ENCODE data around the gene MEP1B. TPM values are rescaled to one million over a fixed set of nuclear protein-coding genes. Genes with fewer than 3 reads are reported as not detected.

The MEP1B gene
- total and polyA plus RNA-seq, 10 donors = 0.26 to 0.27 TPM; not detected in 8

DNA sequence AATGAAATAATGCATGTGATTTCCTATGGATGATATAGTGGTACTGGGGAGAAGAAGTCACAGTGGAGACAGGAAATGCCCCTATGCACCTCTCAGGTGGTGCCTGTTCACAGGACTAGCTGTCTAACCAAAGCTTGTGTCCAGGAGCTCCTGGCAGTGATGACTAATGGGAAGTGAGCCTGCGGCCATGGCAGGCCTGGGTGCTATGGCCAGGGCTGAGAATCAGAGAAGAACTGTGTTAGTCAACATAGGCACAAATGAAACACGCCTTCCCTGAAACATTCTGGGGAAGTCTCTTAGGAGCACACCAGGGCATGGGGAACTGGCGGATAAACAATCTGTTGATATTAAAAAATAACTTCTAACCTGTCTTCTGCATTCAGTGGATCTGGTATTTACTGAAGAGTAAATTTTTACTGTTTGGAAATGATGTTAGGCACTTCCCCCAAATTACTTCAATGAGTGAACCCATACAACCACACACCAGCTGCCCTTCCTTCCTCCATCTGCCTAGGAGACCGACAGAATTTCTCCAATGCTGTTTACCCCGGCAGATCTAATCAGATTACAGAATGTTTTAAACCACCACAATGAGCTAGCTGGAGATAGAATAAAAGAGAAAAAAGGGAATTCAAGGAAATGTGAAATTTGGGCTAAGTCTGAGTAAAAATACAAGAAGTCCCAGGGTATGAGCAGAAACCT is 67.4 kb downstream of the MEP1B start:
- Histone ChIP-seq H3K36me3 (no peaks in the 10 kb centered on the region), H3K9me3 (no peaks in the 10 kb centered on the region), H3K27me3 (replicated peaks in 1 of 7) (peaks cover 0 to 13% (median 0%) of the 10 kb centered on the region in 7 donors), H3K27ac (no peak overlapping the region), H3K4me3 (no peak overlapping the region), H3K4me1 (peaks cover 0 to 4% (median 0%) of the 10 kb centered on the region in 6 donors)
- intact Hi-C loops (cut with DNase I; ENCODE audit: low total_unique reads) = no loop called here
- 28 to 39% (median 35%) methylated on average over 5 of the region's 5 CpGs for WGBS, 5 donors
- no peak for DNase-seq
- TF ChIP-seq POLR2A (IDR thresholded peaks at IDR 0.05) (no peak), POLR2AphosphoS5 (IDR thresholded peaks at IDR 0.05) (no peak)
- TF ChIP-seq, protein P1, sequence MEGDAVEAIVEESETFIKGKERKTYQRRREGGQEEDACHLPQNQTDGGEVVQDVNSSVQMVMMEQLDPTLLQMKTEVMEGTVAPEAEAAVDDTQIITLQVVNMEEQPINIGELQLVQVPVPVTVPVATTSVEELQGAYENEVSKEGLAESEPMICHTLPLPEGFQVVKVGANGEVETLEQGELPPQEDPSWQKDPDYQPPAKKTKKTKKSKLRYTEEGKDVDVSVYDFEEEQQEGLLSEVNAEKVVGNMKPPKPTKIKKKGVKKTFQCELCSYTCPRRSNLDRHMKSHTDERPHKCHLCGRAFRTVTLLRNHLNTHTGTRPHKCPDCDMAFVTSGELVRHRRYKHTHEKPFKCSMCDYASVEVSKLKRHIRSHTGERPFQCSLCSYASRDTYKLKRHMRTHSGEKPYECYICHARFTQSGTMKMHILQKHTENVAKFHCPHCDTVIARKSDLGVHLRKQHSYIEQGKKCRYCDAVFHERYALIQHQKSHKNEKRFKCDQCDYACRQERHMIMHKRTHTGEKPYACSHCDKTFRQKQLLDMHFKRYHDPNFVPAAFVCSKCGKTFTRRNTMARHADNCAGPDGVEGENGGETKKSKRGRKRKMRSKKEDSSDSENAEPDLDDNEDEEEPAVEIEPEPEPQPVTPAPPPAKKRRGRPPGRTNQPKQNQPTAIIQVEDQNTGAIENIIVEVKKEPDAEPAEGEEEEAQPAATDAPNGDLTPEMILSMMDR (IDR thresholded peaks at IDR 0.05 in 8 of 11, conservative IDR thresholded peaks at IDR 0.05 in 3 of 11) = no peak

DNA sequence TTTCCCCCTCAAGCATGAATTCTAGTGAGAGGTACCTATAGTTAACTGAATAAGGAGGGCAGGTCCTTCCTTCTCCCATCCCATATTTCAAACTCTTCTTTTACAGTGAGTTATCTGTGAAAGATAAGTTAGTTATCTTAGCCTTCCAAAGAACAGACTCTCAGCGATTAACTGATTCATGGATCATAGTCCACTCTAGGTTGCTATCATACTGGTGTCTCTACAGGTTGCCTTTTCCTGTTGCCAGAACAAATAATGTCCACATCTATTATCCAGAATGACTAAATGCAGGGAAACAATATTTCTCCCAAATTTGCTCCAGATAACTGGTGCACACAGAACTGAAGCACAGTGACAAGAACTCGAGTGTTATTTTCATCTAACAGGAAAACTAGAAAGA is 68.3 kb downstream of the MEP1B start:
- Histone ChIP-seq H3K36me3 (no peaks in the 10 kb centered on the region), H3K27ac (no peak overlapping the region), H3K4me1 (peaks cover 0 to 4% (median 0%) of the 10 kb centered on the region in 6 donors), H3K9me3 (no peaks in the 10 kb centered on the region), H3K4me3 (no peak overlapping the region), H3K27me3 (replicated peaks in 1 of 7) (peaks cover 0 to 13% (median 0%) of the 10 kb centered on the region in 7 donors)
- TF ChIP-seq, protein P1 (IDR thresholded peaks at IDR 0.05 in 8 of 11, conservative IDR thresholded peaks at IDR 0.05 in 3 of 11) = no peak
- no peak for TF ChIP-seq POLR2A (IDR thresholded peaks at IDR 0.05)
- no peak for TF ChIP-seq POLR2AphosphoS5 (IDR thresholded peaks at IDR 0.05)
- WGBS, 5 donors = 69 to 83% (median 78%) methylated on average over 2 of the region's 2 CpGs
- intact Hi-C loops (cut with DNase I; ENCODE audit: low total_unique reads) = no loop called here
- no peak for DNase-seq

DNA sequence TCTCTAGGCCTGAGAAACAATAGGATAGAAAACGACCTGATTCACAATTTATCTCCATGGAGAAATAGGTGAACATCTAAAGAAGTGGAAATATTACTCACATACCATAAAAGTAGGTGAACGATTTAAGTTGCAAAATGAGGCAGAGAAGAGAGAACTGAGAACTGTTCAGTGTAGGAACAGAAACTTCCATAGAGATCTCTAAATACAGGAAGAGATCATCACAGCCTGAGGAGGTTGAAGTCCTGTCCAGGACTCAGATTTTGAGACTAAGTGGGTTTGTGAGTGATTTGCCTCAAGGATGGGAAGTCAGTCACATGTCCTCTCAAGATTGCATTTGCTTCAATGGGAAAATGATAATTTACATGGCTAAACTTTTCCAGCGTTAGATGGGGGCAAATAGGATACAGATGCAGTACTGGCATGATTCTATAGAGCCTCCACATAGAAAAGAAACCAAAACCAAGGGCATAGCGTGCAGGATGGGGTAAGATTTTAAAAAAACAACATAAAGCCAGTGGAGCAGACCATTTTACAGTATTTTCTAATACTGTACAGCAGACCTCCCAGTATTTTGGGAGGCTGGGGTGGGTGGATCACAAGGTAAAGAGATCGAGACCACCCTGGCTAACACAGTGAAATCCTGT is 68.8 kb downstream of the MEP1B start:
- 54 to 69% (median 58%) methylated on average over 5 of the region's 5 CpGs for WGBS, 5 donors
- Histone ChIP-seq H3K9me3 (no peaks in the 10 kb centered on the region), H3K4me3 (no peak overlapping the region), H3K4me1 (peaks cover 0 to 4% (median 0%) of the 10 kb centered on the region in 6 donors), H3K36me3 (no peaks in the 10 kb centered on the region), H3K27me3 (replicated peaks in 1 of 7) (peaks cover 0 to 13% (median 0%) of the 10 kb centered on the region in 7 donors), H3K27ac (no peak overlapping the region)
- TF ChIP-seq POLR2AphosphoS5 (IDR thresholded peaks at IDR 0.05) (no peak), POLR2A (IDR thresholded peaks at IDR 0.05) (no peak)
- TF ChIP-seq, protein P1 (IDR thresholded peaks at IDR 0.05 in 8 of 11, conservative IDR thresholded peaks at IDR 0.05 in 3 of 11) = no peak
- no peak for DNase-seq
- intact Hi-C loops (cut with DNase I; ENCODE audit: low total_unique reads) = no loop called here

DNA sequence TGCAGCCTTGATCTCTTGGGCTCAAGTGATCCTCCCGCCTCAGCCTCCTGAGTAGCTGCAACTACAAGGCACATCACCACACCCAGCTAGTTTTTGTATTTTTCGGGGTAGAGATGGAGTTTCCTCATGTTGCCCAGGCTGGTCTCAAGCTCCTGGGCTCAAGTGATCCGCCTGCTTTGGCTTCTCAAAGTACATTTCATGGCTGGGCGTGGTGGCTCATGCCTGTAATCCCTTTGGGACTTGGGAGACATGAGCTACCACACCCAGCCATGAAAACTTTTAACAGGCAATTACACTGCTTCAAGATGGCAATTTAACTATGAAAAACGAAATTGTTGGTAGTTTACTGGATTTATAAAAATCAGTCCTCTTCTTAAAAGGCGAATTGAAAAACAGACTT is 69.7 kb downstream of the MEP1B start:
- Histone ChIP-seq H3K4me3 (no peak overlapping the region), H3K4me1 (peaks cover 0 to 4% (median 0%) of the 10 kb centered on the region in 6 donors), H3K9me3 (no peaks in the 10 kb centered on the region), H3K36me3 (no peaks in the 10 kb centered on the region), H3K27me3 (replicated peaks in 1 of 7) (peaks cover 0 to 13% (median 0%) of the 10 kb centered on the region in 7 donors), H3K27ac (no peak overlapping the region)
- intact Hi-C loops (cut with DNase I; ENCODE audit: low total_unique reads) = no loop called here
- no peak for DNase-seq
- no peak for TF ChIP-seq POLR2AphosphoS5 (IDR thresholded peaks at IDR 0.05)
- TF ChIP-seq, protein P1 (IDR thresholded peaks at IDR 0.05 in 8 of 11, conservative IDR thresholded peaks at IDR 0.05 in 3 of 11) = no peak
- no peak for TF ChIP-seq POLR2A (IDR thresholded peaks at IDR 0.05)
- 77 to 86% (median 78%) methylated on average over 5 to 6 of the region's 6 CpGs for WGBS, 5 donors

All from spleen (tissue), 11 donors.